GM12878 (cell line): ENCODE data around the gene VWA3A.

Experiments used
- BRCA1 ChIP-seq: IDR thresholded peaks from 2 replicates; pipeline ENCODE4 v1.6.1; 2011; ENCODE audit warnings: low read depth, low read length, improper control_type of control experiment
- CHD4 ChIP-seq: fragments of 200-600 bp; sonication (generic); IDR thresholded peaks from 2 replicates; pipeline ENCODE4 v1.6.1; 2016; ENCODE audit warnings: mild to moderate bottlenecking
- CTCF ChIP-seq, 3 experiments: IDR thresholded peaks in 2 of 3; conservative IDR thresholded peaks in 1 of 3; 2 replicates each; pipeline ENCODE4 v1.5.1; 2011; ENCODE audit warnings: low read depth in 3 of 3, low read length in 3 of 3, mild to moderate bottlenecking in 3 of 3, control low read depth in 2 of 3, moderate library complexity in 2 of 3, inconsistent platforms in 1 of 3, mixed read lengths in 1 of 3; ENCODE audit not compliant: control insufficient read depth in 2 of 3, insufficient read depth in 1 of 3; ENCODE audit errors: extremely low read depth in 1 of 3
- DPF2 ChIP-seq: fragments of 450-650 bp; IDR thresholded peaks from 2 replicates; pipeline ENCODE4 v1.6.1; 2017; ENCODE audit warnings: mild to moderate bottlenecking
- E2F4 ChIP-seq: IDR thresholded peaks from 2 replicates; pipeline ENCODE4 v1.6.1; 2012; ENCODE audit warnings: low read depth, low read length, improper control_type of control experiment
- E2F8 ChIP-seq: fragments of 450-650 bp; IDR thresholded peaks from 2 replicates; pipeline ENCODE4 v1.6.1; 2018; ENCODE audit warnings: mild to moderate bottlenecking, low read depth, moderate library complexity; ENCODE audit not compliant: partially characterized antibody
- EP300 ChIP-seq, 2 experiments: fragments of 150-350 bp in 1 of 2; IDR thresholded peaks; 2 replicates each; pipeline ENCODE4 v1.6.1; 2011 to 2012; ENCODE audit warnings: low read depth in 2 of 2, low read length in 2 of 2, borderline replicate concordance in 1 of 2, improper control_type of control experiment in 1 of 2, inconsistent platforms in 1 of 2; ENCODE audit not compliant: control insufficient read depth in 1 of 2
- EZH2 ChIP-seq: IDR thresholded peaks from 2 replicates; pipeline ENCODE4 v1.6.1; 2012; ENCODE audit warnings: low read depth, mild to moderate bottlenecking, control low read depth, inconsistent platforms, low read length, borderline replicate concordance; ENCODE audit not compliant: control insufficient read depth
- PML ChIP-seq: IDR thresholded peaks from 2 replicates; pipeline ENCODE4 v1.6.1; 2012; ENCODE audit warnings: low read length, inconsistent platforms
- POLR2A ChIP-seq: IDR thresholded peaks from 2 replicates; pipeline ENCODE4 v1.6.1; 2011; ENCODE audit warnings: low read depth, mild to moderate bottlenecking, low read length
- POLR2AphosphoS5 ChIP-seq: IDR thresholded peaks from 2 replicates; pipeline ENCODE4 v1.6.1; 2011; ENCODE audit warnings: mild to moderate bottlenecking, low read length, inconsistent platforms
- SIN3A ChIP-seq: IDR thresholded peaks from 2 replicates; pipeline ENCODE4 v1.6.1; 2012; ENCODE audit warnings: low read depth, low read length, improper control_type of control experiment
- YY1 ChIP-seq: IDR thresholded peaks from 2 replicates; pipeline ENCODE4 v1.6.1; 2011; ENCODE audit warnings: low read depth, mild to moderate bottlenecking, low read length
- ZBTB33 ChIP-seq: fragments of 450-650 bp; IDR thresholded peaks from 2 replicates; pipeline ENCODE4 v1.6.1; 2017; ENCODE audit warnings: mild to moderate bottlenecking

- TF ChIP-seq BRCA1 (no peak), YY1 (no peak), EZH2 (no peak), DPF2 (peak; percentile 92), POLR2A (peak; percentile 94), CTCF (IDR thresholded peaks at IDR 0.05 in 2 of 3, conservative IDR thresholded peaks at IDR 0.05 in 1 of 3; ENCODE audit: control insufficient read depth in 2 of 3, extremely low read depth in 1 of 3, insufficient read depth in 1 of 3, low read depth in 3 of 3, low read length in 3 of 3) (no peak), E2F4 (no peak), SIN3A (peak; percentile 74; the same call in 1 of the 2 replicates), ZBTB33 (no peak), E2F8 (no peak), EP300 (IDR thresholded peaks at IDR 0.05; ENCODE audit: borderline replicate concordance in 1 of 2, control insufficient read depth in 1 of 2, low read depth in 2 of 2, low read length in 2 of 2) (no peak), POLR2AphosphoS5 (peak; percentile 72), CHD4 (no peak), PML (no peak)
Measured at GRCh38 chr16:22190081-22190775, 97.9 kb downstream of the VWA3A start.
